ENCODE results near the gene SLC25A41.

Gene SLC25A41

GRCh38 chr19:6392221-6393073 is 41.1 kb downstream of the SLC25A41 start:
- no peak for TF ChIP-seq CTCF (IDR thresholded peaks at IDR 0.05)
- DNase-seq (ENCODE audit: low spot score), result no peak
- Histone ChIP-seq H3K4me3 (peak overlapping the region; percentile 82), H3K27ac (peak overlapping the region; percentile 93 to 95)

GRCh38 chr19:6387372-6387771 is 46.2 kb downstream of the SLC25A41 start:
- TF ChIP-seq CTCF (IDR thresholded peaks at IDR 0.05), result no peak
- Histone ChIP-seq H3K27ac (no peak overlapping the region), H3K4me3 (no peak overlapping the region)
- DNase-seq (ENCODE audit: low spot score), result no peak

GRCh38 chr19:6384381-6384780 is 49.2 kb downstream of the SLC25A41 start:
- no peak for TF ChIP-seq CTCF (IDR thresholded peaks at IDR 0.05)
- H3K27ac ChIP-seq, result no peak overlapping the region
- DNase-seq (ENCODE audit: low spot score), result no peak
- no peak overlapping the region for H3K4me3 ChIP-seq

GRCh38 chr19:6383188-6383587 is 50.4 kb downstream of the SLC25A41 start:
- no peak overlapping the region for H3K4me3 ChIP-seq
- TF ChIP-seq CTCF (IDR thresholded peaks at IDR 0.05), result no peak
- no peak for DNase-seq (ENCODE audit: low spot score)
- H3K27ac ChIP-seq, result no peak overlapping the region

GRCh38 chr19:6381030-6381750 is 52.4 kb downstream of the SLC25A41 start:
- no peak for DNase-seq (ENCODE audit: low spot score)
- H3K27ac ChIP-seq, result no peak overlapping the region
- no peak for TF ChIP-seq CTCF (IDR thresholded peaks at IDR 0.05)
- no peak overlapping the region for H3K4me3 ChIP-seq

- DNase-seq (ENCODE audit: low spot score), result no peak
- Histone ChIP-seq H3K27ac (no peak overlapping the region), H3K4me3 (no peak overlapping the region)
- TF ChIP-seq CTCF (IDR thresholded peaks at IDR 0.05), result no peak
Measured at GRCh38 chr19:6379744-6380143, 53.8 kb downstream of the SLC25A41 start.

All from coronary artery (tissue), 2 donors.